SK-N-SH (cell line): ENCODE measurements around the gene ATF3. TPM values are rescaled to one million over a fixed set of nuclear protein-coding genes. Genes with fewer than 3 reads are reported as not detected.

Source experiments
- CTCF ChIA-PET: fragments of 300-600, 350-600 bp; formaldehyde crosslinking; extraction: SDS; loops from one replicate; lab custom pipeline; 2021; lab: Yijun Ruan, JAX
- POLR2A ChIA-PET: fragments of 350-600 bp; sonication (Branson Sonifier 250); formaldehyde crosslinking; extraction: SDS; loops from one replicate; lab custom pipeline; 2020; ENCODE audit warnings: antibody characterized with exemption, inconsistent platforms; lab: Yijun Ruan, JAX
- DNase-seq: peaks from one replicate; pipeline ENCODE4 v3.0.0; 2012
- H2AFZ ChIP-seq: fragments of 200-600 bp; sonication (generic); 2 replicates; pipeline ENCODE4 v1.8.1; 2016; ENCODE audit warnings: antibody characterized with exemption, mild to moderate bottlenecking, low read depth
- H3F3A ChIP-seq: fragments of 200-600 bp; sonication (generic); replicated peaks from 2 replicates; pipeline ENCODE3; 2016; ENCODE audit warnings: antibody characterized with exemption, mild to moderate bottlenecking; ENCODE audit not compliant: insufficient read depth
- H3K27ac ChIP-seq, 2 experiments: fragments of 200-500 bp in 1 of 2; fragments of 200-600 bp in 1 of 2; sonication (Bioruptor generic) in 1 of 2; sonication (generic), shearing (Covaris generic) in 1 of 2; 2 replicates each; pipeline versions ENCODE4 v1.5.1 to v1.6.1; 2014 to 2016; ENCODE audit warnings: low read depth in 2 of 2, inconsistent platforms in 1 of 2, low read length in 1 of 2, mild to moderate bottlenecking in 1 of 2, mixed read lengths in 1 of 2
- H3K27me3 ChIP-seq: fragments of 200-600 bp; sonication (generic), shearing (Covaris generic); 2 replicates; pipeline ENCODE4 v1.6.1; 2016; ENCODE audit warnings: mixed run types; ENCODE audit not compliant: insufficient read depth
- H3K36me3 ChIP-seq, 2 experiments: fragments of 200-500 bp in 1 of 2; fragments of 200-600 bp in 1 of 2; sonication (Bioruptor generic) in 1 of 2; sonication (generic) in 1 of 2; replicated peaks in 1 of 2; 2 replicates each; pipeline versions ENCODE3 to v1.5.1; 2014 to 2016; ENCODE audit warnings: low read length in 1 of 2, mild to moderate bottlenecking in 1 of 2; ENCODE audit not compliant: insufficient read depth in 2 of 2, control insufficient read depth in 1 of 2
- H3K4me1 ChIP-seq, 2 experiments: fragments of 200-500 bp in 1 of 2; fragments of 200-600 bp in 1 of 2; sonication (Bioruptor generic) in 1 of 2; sonication (generic), shearing (Covaris generic) in 1 of 2; 2 replicates each; pipeline versions ENCODE4 v1.5.1 to v1.6.1; 2014 to 2016; ENCODE audit warnings: low read depth in 1 of 2, low read length in 1 of 2, mixed run types in 1 of 2; ENCODE audit not compliant: insufficient read depth in 2 of 2, control insufficient read depth in 1 of 2
- H3K4me2 ChIP-seq: fragments of 200-600 bp; sonication (generic), shearing (Covaris generic); 2 replicates; pipeline ENCODE4 v1.6.1; 2017; ENCODE audit warnings: mixed run types
- H3K4me3 ChIP-seq, 2 experiments: fragments of 200-500 bp in 1 of 2; fragments of 200-600 bp in 1 of 2; sonication (Bioruptor generic) in 1 of 2; sonication (generic), shearing (Covaris generic) in 1 of 2; 2 replicates each; pipeline versions ENCODE4 v1.5.1 to v1.8.1; 2014 to 2016; ENCODE audit warnings: low read depth in 2 of 2, inconsistent platforms in 1 of 2, low read length in 1 of 2, mild to moderate bottlenecking in 1 of 2, mixed read lengths in 1 of 2, moderate library complexity in 1 of 2
- H3K79me2 ChIP-seq: fragments of 200-600 bp; sonication (generic); 2 replicates; pipeline ENCODE4 v1.8.1; 2017; ENCODE audit warnings: mild to moderate bottlenecking; ENCODE audit not compliant: insufficient read depth
- H3K9ac ChIP-seq: fragments of 200-600 bp; sonication (generic); 2 replicates; pipeline ENCODE4 v1.6.1; 2017; ENCODE audit warnings: mixed run types
- H3K9me2 ChIP-seq: fragments of 200-600 bp; sonication (generic); 2 replicates; pipeline ENCODE4 v1.6.1; 2017; ENCODE audit warnings: mixed run types
- H3K9me3 ChIP-seq: fragments of 200-600 bp; sonication (generic); 2 replicates; pipeline ENCODE4 v1.6.1; 2017; ENCODE audit warnings: mixed run types, mild to moderate bottlenecking, moderate library complexity
- H4K20me1 ChIP-seq: fragments of 200-600 bp; sonication (generic); 2 replicates; pipeline ENCODE4 v1.6.1; 2017; ENCODE audit warnings: mild to moderate bottlenecking, mixed run types; ENCODE audit not compliant: insufficient read depth
- CHD2 ChIP-seq: fragments of 150-350 bp; IDR thresholded peaks from 2 replicates; pipeline ENCODE4 v1.6.1; 2018; ENCODE audit warnings: low read length; ENCODE audit not compliant: partially characterized antibody
- ELF1 ChIP-seq: IDR thresholded peaks from 2 replicates; pipeline ENCODE4 v1.4.0; 2012
- FOSL2 ChIP-seq: IDR thresholded peaks from 2 replicates; pipeline ENCODE4 v1.4.0; 2012; ENCODE audit warnings: low read depth, mild to moderate bottlenecking, moderate library complexity, borderline replicate concordance
- FOXJ3 ChIP-seq: sonication (generic); formaldehyde crosslinking; IDR thresholded peaks from 2 replicates; pipeline ENCODE4 v1.5.1; 2020; ENCODE audit warnings: mild to moderate bottlenecking, missing genetic modification reagents
- FOXM1 ChIP-seq: IDR thresholded peaks from 2 replicates; pipeline ENCODE4 v1.4.0; 2012; ENCODE audit warnings: low read depth, mild to moderate bottlenecking
- GABPA ChIP-seq: IDR thresholded peaks from 2 replicates; pipeline ENCODE4 v1.4.0; 2012; ENCODE audit warnings: low read depth, mild to moderate bottlenecking
- IRF3 ChIP-seq: fragments of 150-350 bp; IDR thresholded peaks from 2 replicates; pipeline ENCODE4 v1.6.1; 2016; ENCODE audit warnings: mild to moderate bottlenecking, low read depth, low read length
- MAX ChIP-seq: IDR thresholded peaks from 2 replicates; pipeline ENCODE4 v1.4.0; 2012; ENCODE audit warnings: low read depth
- MXI1 ChIP-seq: IDR thresholded peaks from 2 replicates; pipeline ENCODE4 v1.6.1; 2012; ENCODE audit warnings: mild to moderate bottlenecking, low read depth, low read length, improper control_type of control experiment
- NRF1 ChIP-seq: IDR thresholded peaks from 2 replicates; pipeline ENCODE4 v1.6.1; 2012; ENCODE audit warnings: low read depth, mild to moderate bottlenecking, low read length
- PBX3 ChIP-seq: IDR thresholded peaks from 2 replicates; pipeline ENCODE4; 2012
- RCOR1 ChIP-seq: fragments of 150-350 bp; IDR thresholded peaks from 2 replicates; pipeline ENCODE4 v1.6.1; 2017; ENCODE audit warnings: antibody characterized with exemption, low read length
- REST ChIP-seq: IDR thresholded peaks from 2 replicates; pipeline ENCODE4 v1.6.1; 2012; ENCODE audit warnings: mild to moderate bottlenecking, low read depth, low read length, moderate library complexity
- RXRA ChIP-seq: IDR thresholded peaks from 2 replicates; pipeline ENCODE4 v1.4.0; 2012; ENCODE audit warnings: low read depth, mild to moderate bottlenecking, borderline replicate concordance
- SMC3 ChIP-seq: IDR thresholded peaks from 2 replicates; pipeline ENCODE4 v1.6.1; 2012; ENCODE audit warnings: low read depth, low read length, improper control_type of control experiment
- TAF1 ChIP-seq: IDR thresholded peaks from 2 replicates; pipeline ENCODE4 v1.6.1; 2012; ENCODE audit warnings: low read depth, mild to moderate bottlenecking, low read length, moderate library complexity, borderline replicate concordance
- TEAD4 ChIP-seq: IDR thresholded peaks from 2 replicates; pipeline ENCODE4 v1.4.0; 2012; ENCODE audit warnings: mild to moderate bottlenecking, borderline replicate concordance; ENCODE audit not compliant: insufficient read depth
- WGBS: methylation state at CpG from one replicate; pipeline ENCODE4 v1.1.6; 2017; ENCODE audit warnings: low lambda C conversion rate; 5-methylcytosine and 5-hydroxymethylcytosine counted together
- polyA plus RNA-seq, 3 experiments: library from polyadenylated mRNA; depleted of rRNA; stranded (reverse); fragments of >200 nt; gene quantifications; 2 replicates each; pipeline ENCODE4 v1.2.3, GENCODE V29; 2012
- TF ChIP-seq, protein P1 (sequence below): fragments of 200-600 bp; sonication (generic); IDR thresholded peaks from 2 replicates; pipeline ENCODE4 v1.6.1; 2017; ENCODE audit warnings: antibody characterized with exemption, mild to moderate bottlenecking, moderate library complexity

ATF3 gene
- polyA plus RNA-seq, 1 of the 3 experiments (the other 2 are of a cell fraction) = 29.7 TPM

DNA sequence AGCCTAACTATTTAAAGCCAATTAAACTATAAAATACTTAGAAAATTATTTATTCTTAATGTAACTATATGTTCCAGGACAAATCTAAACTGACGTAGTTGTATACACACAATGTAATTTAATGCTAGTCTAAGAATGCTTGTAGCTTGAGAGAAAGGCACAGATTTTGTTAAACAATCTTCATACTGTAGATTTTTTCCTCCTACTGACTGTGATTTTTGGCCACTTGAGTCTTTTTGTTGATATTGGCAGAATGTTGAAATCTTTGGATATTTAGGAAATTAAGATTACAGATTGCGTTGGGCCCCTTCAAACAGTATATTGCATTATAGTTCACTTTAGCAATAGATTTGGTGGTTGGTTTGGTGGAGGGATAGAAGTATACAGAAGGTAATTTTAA lies 40.5 kb downstream of the ATF3 start:
- peaks cover 15% of the 10 kb centered on the region; the same call in 1 of the 2 replicates for H3K27me3 ChIP-seq
- no peaks in the 10 kb centered on the region for H3K36me3 ChIP-seq
- peaks cover 0 to 3% of the 10 kb centered on the region in 2 experiments; a peak in 1 of 4 replicates for H3K4me1 ChIP-seq
- no peaks in the 10 kb centered on the region for H3K9me2 ChIP-seq
- H3K4me2 ChIP-seq = no peak overlapping the region
- TF ChIP-seq MXI1 (no peak), PBX3 (no peak), REST (no peak), GABPA (no peak), NRF1 (no peak), FOXM1 (no peak)
- CTCF ChIA-PET = no interaction called here
- H3K27ac ChIP-seq = no peak overlapping the region
- DNase-seq = no peak
- H3K9ac ChIP-seq = no peak overlapping the region
- no peaks in the 10 kb centered on the region for H3K79me2 ChIP-seq
- H3F3A ChIP-seq = no peaks in the 10 kb centered on the region
- H4K20me1 ChIP-seq = no peaks in the 10 kb centered on the region
- no peaks in the 10 kb centered on the region for H3K9me3 ChIP-seq
- no peak overlapping the region for H3K4me3 ChIP-seq
- WGBS = 95% methylated on average over 2 of the region's 2 CpGs
- no peak overlapping the region for H2AFZ ChIP-seq
- POLR2A ChIA-PET = no interaction called here

DNA sequence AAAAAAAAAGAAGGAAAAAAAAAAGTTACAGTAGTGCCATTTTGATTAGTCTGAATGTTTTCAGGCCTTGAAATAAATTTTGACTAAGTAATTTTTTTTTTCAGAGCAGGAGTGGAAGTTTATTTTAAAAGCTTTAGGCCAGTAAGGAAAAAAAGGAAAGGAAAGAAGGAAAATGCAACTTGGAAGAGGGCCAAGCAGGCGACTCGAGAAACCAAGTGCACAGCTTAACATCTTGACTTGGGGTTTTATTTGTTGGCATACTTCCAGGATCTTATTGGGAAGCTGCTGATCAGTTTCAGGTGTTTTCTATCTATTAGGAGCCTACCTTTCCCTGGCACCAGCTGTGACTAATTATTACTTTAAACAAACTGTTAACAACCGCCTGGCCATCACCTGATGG lies 41.7 kb downstream of the ATF3 start:
- no peak overlapping the region for H2AFZ ChIP-seq
- H3K4me1 ChIP-seq = peaks cover 0 to 3% of the 10 kb centered on the region in 2 experiments; a peak in 1 of 4 replicates
- no peaks in the 10 kb centered on the region for H3K79me2 ChIP-seq
- no peak overlapping the region for H3K27ac ChIP-seq
- H3F3A ChIP-seq = no peaks in the 10 kb centered on the region
- H3K36me3 ChIP-seq = no peaks in the 10 kb centered on the region
- H3K9me3 ChIP-seq = no peaks in the 10 kb centered on the region
- no peak overlapping the region for H3K9ac ChIP-seq
- no peak for TF ChIP-seq MXI1
- no peak for TF ChIP-seq FOXJ3 (CRISPR knock-in tag)
- no peak for TF ChIP-seq RXRA
- TF ChIP-seq PBX3 = no peak
- TF ChIP-seq, protein P1, sequence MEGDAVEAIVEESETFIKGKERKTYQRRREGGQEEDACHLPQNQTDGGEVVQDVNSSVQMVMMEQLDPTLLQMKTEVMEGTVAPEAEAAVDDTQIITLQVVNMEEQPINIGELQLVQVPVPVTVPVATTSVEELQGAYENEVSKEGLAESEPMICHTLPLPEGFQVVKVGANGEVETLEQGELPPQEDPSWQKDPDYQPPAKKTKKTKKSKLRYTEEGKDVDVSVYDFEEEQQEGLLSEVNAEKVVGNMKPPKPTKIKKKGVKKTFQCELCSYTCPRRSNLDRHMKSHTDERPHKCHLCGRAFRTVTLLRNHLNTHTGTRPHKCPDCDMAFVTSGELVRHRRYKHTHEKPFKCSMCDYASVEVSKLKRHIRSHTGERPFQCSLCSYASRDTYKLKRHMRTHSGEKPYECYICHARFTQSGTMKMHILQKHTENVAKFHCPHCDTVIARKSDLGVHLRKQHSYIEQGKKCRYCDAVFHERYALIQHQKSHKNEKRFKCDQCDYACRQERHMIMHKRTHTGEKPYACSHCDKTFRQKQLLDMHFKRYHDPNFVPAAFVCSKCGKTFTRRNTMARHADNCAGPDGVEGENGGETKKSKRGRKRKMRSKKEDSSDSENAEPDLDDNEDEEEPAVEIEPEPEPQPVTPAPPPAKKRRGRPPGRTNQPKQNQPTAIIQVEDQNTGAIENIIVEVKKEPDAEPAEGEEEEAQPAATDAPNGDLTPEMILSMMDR = no peak
- TF ChIP-seq IRF3 = no peak
- TF ChIP-seq CHD2 = no peak
- no peak for TF ChIP-seq NRF1
- TF ChIP-seq FOSL2 = no peak
- TF ChIP-seq SMC3 = no peak
- no peak for TF ChIP-seq MAX
- TF ChIP-seq ELF1 = no peak
- no peak for TF ChIP-seq TAF1
- TF ChIP-seq TEAD4 = no peak
- no peak for TF ChIP-seq RCOR1
- no peaks in the 10 kb centered on the region for H3K9me2 ChIP-seq
- H3K27me3 ChIP-seq = peaks cover 22% of the 10 kb centered on the region; the same call in 1 of the 2 replicates
- H4K20me1 ChIP-seq = no peaks in the 10 kb centered on the region
- no peak overlapping the region for H3K4me3 ChIP-seq
- 61% methylated on average over 3 of the region's 3 CpGs for WGBS
- CTCF ChIA-PET = interaction anchor here (0.6 to 0.7 kb wide), 2 partner anchors 15 to 17 kb away, joined by 3 to 4 read pairs; no protein-coding TSS in a partner anchor
- no peak overlapping the region for H3K4me2 ChIP-seq
- POLR2A ChIA-PET = no interaction called here
- DNase-seq = no peak
